K562 (cell line): ENCODE measurements around the gene NEB. TPM values are rescaled to one million over a fixed set of nuclear protein-coding genes. Genes with fewer than 3 reads are reported as not detected.

Experiments
- ETS2 ChIP-seq: IDR thresholded peaks from 2 replicates; pipeline ENCODE4 v1.6.1; 2016; ENCODE audit warnings: borderline replicate concordance, missing genetic modification characterization, mild to moderate bottlenecking, moderate library complexity, missing compliant biosample characterization; ENCODE audit not compliant: poor library complexity, severe bottlenecking
- KDM1A ChIP-seq, 2 experiments: fragments of 450-650 bp; IDR thresholded peaks; 2 replicates each; pipeline ENCODE4 v1.6.1; 2016; ENCODE audit warnings: mild to moderate bottlenecking in 2 of 2
- MCM3 ChIP-seq: fragments of 450-650 bp; IDR thresholded peaks from 2 replicates; pipeline ENCODE4 v1.6.1; 2016
- POLR3G ChIP-seq: IDR thresholded peaks from 2 replicates; pipeline ENCODE4 v1.6.1; 2011; ENCODE audit not compliant: insufficient read length, insufficient replicate concordance; ENCODE audit errors: extremely low read depth
- SMAD4 ChIP-seq: fragments of 250-450 bp; sonication (Bioruptor Pico); conservative IDR thresholded peaks from 2 replicates; pipeline ENCODE4 v1.8.0; 2021; ENCODE audit warnings: inconsistent platforms, mild to moderate bottlenecking, moderate library complexity
- YBX1 ChIP-seq: fragments of 450-650 bp; IDR thresholded peaks from 2 replicates; pipeline ENCODE4 v1.7.1; 2016; ENCODE audit warnings: mild to moderate bottlenecking
- ZNF217 ChIP-seq: sonication (generic); formaldehyde crosslinking; IDR thresholded peaks from 2 replicates; pipeline ENCODE4 v1.8.0; 2022; ENCODE audit warnings: mild to moderate bottlenecking, missing genetic modification reagents
- ZNF551 ChIP-seq: fragments of 250-450 bp; sonication (Bioruptor Pico); IDR thresholded peaks from 2 replicates; pipeline ENCODE4 v1.5.0; 2021; ENCODE audit warnings: mild to moderate bottlenecking, moderate library complexity
- ZNF707 ChIP-seq: fragments of 250-450 bp; sonication (Bioruptor Pico); conservative IDR thresholded peaks from 2 replicates; pipeline ENCODE4 v1.8.0; 2022; ENCODE audit warnings: inconsistent platforms, mild to moderate bottlenecking, moderate library complexity
- polyA plus RNA-seq, 8 experiments: library from polyadenylated mRNA; depleted of rRNA in 4 of 8; stranded (reverse) in 5 of 8; unstranded in 3 of 8; fragments of >200 nt; fragmentation: Nextera tagmentation in 2 of 8; fragmentation: Illumina TruSeq in 1 of 8; extraction: Ambion mirVana in 2 of 8; extraction: Trizol in 1 of 8; gene quantifications; 2 replicates each; pipeline versions ENCODE4 v1.2.1 to v1.2.3, GENCODE V29; 2011 to 2014; ENCODE audit warnings: inconsistent platforms in 1 of 8, missing spikeins in 1 of 8
- total RNA-seq, 7 experiments: library from RNA; depleted of rRNA in 6 of 7; stranded (reverse); fragments of >200 nt in 6 of 7; fragmentation: Illumina TruSeq in 2 of 7; extraction: Trizol in 2 of 7; gene quantifications; 2 replicates each; pipeline versions ENCODE4 v1.2.1 to v1.2.3, GENCODE V29; 2011 to 2021; ENCODE audit warnings: low replicate concordance in 1 of 7
- TF ChIP-seq, protein P1 (sequence below): fragments of 450-650 bp; formaldehyde crosslinking; IDR thresholded peaks from 2 replicates; pipeline ENCODE4 v1.4.0; 2020; ENCODE audit warnings: mild to moderate bottlenecking, moderate library complexity
- TF ChIP-seq, protein P2 (sequence below): fragments of 250-450 bp; sonication (Bioruptor Pico); IDR thresholded peaks from 2 replicates; pipeline ENCODE4 v1.5.0; 2021; ENCODE audit warnings: mild to moderate bottlenecking, borderline replicate concordance
- TF ChIP-seq, protein P3 (sequence below): fragments of 450-650 bp; IDR thresholded peaks from 2 replicates; pipeline ENCODE4 v1.6.1; 2016; ENCODE audit warnings: mild to moderate bottlenecking, moderate library complexity

The NEB gene
- total and polyA plus RNA-seq, 9 of the 15 experiments (the other 6 are each of a cell fraction or from before 2014, with no cell fraction given) = 1.7 to 3.8 (median 2.9) TPM

DNA sequence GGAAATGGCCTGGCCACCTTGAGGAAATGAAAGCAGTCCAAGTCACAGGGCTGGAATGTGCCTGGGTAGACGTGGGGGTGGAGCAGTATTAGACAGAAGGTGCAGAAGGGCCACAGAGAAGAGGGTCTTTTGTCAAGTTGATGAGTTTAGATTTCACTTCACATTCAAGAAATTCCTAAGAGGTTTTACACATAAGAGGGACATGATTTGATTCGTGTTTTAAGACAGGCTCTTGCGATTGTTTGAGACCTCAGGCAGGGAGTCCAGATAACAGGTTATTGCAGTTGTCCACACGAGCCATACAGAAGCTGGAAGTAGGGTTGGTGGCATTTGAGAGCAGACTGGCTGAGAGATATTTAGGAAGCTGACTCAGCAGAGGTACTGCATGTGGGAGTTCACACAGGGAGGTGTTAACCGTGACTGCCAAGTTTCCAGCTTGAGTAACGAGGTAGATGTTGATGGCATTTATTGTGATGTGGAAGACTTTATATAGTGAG is 64.6 kb downstream of the NEB start (continued):
- TF ChIP-seq, protein P1, sequence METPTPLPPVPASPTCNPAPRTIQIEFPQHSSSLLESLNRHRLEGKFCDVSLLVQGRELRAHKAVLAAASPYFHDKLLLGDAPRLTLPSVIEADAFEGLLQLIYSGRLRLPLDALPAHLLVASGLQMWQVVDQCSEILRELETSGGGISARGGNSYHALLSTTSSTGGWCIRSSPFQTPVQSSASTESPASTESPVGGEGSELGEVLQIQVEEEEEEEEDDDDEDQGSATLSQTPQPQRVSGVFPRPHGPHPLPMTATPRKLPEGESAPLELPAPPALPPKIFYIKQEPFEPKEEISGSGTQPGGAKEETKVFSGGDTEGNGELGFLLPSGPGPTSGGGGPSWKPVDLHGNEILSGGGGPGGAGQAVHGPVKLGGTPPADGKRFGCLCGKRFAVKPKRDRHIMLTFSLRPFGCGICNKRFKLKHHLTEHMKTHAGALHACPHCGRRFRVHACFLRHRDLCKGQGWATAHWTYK (CRISPR knock-in tag) = no peak
- no peak for TF ChIP-seq MCM3
- TF ChIP-seq, protein P2, sequence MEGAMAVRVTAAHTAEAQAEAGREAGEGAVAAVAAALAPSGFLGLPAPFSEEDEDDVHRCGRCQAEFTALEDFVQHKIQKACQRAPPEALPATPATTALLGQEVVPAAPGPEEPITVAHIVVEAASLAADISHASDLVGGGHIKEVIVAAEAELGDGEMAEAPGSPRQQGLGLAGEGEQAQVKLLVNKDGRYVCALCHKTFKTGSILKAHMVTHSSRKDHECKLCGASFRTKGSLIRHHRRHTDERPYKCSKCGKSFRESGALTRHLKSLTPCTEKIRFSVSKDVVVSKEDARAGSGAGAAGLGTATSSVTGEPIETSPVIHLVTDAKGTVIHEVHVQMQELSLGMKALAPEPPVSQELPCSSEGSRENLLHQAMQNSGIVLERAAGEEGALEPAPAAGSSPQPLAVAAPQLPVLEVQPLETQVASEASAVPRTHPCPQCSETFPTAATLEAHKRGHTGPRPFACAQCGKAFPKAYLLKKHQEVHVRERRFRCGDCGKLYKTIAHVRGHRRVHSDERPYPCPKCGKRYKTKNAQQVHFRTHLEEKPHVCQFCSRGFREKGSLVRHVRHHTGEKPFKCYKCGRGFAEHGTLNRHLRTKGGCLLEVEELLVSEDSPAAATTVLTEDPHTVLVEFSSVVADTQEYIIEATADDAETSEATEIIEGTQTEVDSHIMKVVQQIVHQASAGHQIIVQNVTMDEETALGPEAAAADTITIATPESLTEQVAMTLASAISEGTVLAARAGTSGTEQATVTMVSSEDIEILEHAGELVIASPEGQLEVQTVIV (CRISPR knock-in tag) = no peak
- no peak for TF ChIP-seq ETS2 (tag)
- no peak; a peak in 1 of 4 replicates for TF ChIP-seq KDM1A (IDR thresholded peaks at IDR 0.05)
- TF ChIP-seq, protein P3, sequence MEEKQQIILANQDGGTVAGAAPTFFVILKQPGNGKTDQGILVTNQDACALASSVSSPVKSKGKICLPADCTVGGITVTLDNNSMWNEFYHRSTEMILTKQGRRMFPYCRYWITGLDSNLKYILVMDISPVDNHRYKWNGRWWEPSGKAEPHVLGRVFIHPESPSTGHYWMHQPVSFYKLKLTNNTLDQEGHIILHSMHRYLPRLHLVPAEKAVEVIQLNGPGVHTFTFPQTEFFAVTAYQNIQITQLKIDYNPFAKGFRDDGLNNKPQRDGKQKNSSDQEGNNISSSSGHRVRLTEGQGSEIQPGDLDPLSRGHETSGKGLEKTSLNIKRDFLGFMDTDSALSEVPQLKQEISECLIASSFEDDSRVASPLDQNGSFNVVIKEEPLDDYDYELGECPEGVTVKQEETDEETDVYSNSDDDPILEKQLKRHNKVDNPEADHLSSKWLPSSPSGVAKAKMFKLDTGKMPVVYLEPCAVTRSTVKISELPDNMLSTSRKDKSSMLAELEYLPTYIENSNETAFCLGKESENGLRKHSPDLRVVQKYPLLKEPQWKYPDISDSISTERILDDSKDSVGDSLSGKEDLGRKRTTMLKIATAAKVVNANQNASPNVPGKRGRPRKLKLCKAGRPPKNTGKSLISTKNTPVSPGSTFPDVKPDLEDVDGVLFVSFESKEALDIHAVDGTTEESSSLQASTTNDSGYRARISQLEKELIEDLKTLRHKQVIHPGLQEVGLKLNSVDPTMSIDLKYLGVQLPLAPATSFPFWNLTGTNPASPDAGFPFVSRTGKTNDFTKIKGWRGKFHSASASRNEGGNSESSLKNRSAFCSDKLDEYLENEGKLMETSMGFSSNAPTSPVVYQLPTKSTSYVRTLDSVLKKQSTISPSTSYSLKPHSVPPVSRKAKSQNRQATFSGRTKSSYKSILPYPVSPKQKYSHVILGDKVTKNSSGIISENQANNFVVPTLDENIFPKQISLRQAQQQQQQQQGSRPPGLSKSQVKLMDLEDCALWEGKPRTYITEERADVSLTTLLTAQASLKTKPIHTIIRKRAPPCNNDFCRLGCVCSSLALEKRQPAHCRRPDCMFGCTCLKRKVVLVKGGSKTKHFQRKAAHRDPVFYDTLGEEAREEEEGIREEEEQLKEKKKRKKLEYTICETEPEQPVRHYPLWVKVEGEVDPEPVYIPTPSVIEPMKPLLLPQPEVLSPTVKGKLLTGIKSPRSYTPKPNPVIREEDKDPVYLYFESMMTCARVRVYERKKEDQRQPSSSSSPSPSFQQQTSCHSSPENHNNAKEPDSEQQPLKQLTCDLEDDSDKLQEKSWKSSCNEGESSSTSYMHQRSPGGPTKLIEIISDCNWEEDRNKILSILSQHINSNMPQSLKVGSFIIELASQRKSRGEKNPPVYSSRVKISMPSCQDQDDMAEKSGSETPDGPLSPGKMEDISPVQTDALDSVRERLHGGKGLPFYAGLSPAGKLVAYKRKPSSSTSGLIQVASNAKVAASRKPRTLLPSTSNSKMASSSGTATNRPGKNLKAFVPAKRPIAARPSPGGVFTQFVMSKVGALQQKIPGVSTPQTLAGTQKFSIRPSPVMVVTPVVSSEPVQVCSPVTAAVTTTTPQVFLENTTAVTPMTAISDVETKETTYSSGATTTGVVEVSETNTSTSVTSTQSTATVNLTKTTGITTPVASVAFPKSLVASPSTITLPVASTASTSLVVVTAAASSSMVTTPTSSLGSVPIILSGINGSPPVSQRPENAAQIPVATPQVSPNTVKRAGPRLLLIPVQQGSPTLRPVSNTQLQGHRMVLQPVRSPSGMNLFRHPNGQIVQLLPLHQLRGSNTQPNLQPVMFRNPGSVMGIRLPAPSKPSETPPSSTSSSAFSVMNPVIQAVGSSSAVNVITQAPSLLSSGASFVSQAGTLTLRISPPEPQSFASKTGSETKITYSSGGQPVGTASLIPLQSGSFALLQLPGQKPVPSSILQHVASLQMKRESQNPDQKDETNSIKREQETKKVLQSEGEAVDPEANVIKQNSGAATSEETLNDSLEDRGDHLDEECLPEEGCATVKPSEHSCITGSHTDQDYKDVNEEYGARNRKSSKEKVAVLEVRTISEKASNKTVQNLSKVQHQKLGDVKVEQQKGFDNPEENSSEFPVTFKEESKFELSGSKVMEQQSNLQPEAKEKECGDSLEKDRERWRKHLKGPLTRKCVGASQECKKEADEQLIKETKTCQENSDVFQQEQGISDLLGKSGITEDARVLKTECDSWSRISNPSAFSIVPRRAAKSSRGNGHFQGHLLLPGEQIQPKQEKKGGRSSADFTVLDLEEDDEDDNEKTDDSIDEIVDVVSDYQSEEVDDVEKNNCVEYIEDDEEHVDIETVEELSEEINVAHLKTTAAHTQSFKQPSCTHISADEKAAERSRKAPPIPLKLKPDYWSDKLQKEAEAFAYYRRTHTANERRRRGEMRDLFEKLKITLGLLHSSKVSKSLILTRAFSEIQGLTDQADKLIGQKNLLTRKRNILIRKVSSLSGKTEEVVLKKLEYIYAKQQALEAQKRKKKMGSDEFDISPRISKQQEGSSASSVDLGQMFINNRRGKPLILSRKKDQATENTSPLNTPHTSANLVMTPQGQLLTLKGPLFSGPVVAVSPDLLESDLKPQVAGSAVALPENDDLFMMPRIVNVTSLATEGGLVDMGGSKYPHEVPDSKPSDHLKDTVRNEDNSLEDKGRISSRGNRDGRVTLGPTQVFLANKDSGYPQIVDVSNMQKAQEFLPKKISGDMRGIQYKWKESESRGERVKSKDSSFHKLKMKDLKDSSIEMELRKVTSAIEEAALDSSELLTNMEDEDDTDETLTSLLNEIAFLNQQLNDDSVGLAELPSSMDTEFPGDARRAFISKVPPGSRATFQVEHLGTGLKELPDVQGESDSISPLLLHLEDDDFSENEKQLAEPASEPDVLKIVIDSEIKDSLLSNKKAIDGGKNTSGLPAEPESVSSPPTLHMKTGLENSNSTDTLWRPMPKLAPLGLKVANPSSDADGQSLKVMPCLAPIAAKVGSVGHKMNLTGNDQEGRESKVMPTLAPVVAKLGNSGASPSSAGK = peak; percentile 96
- no peak for TF ChIP-seq POLR3G
- TF ChIP-seq ZNF707 = no peak
- TF ChIP-seq ZNF217 (CRISPR knock-in tag) = no peak
- no peak for TF ChIP-seq YBX1
- TF ChIP-seq SMAD4 (CRISPR knock-in tag) = peak; percentile 83
- no peak for TF ChIP-seq ZNF551 (CRISPR knock-in tag)
